GM18505 (cell line): ENCODE results near the gene PDE6C.

Source experiments
- ATAC-seq: cut with Tn5 transposase; IDR thresholded peaks from one replicate; pipeline ENCODE4 v1.9.1; 2021; ENCODE audit not compliant: unreplicated experiment
- POLR2A ChIP-seq: IDR thresholded peaks from 4 replicates; pipeline ENCODE4 v1.6.1; 2011; ENCODE audit warnings: borderline replicate concordance; ENCODE audit not compliant: insufficient read depth, insufficient read length; ENCODE audit errors: extremely low read depth

PDE6C gene

DNA sequence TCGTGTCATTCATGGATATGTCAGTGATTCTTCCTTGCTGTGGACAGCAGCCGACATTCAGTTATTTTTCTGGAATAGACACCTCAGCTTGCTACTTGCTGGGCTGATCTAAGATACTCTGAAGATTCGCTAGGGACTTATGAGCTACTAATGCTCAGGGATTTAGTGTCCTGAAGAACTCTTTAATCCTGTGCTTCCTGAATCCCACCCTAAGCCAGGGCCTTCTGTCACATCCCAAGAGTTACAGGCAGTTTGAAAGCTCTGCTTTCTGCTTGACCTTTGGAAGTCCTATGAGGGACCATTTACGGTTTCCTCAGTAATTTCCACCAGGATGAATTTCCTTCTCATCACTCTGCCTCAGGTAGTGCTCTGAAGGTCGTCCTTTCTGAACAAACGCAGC lies at the start of gene PDE6C:
Gene PDE6C, plus strand, starts transcription at position 227 of the 400 bp plus-strand sequence. CDS start 189 bp downstream, outside the sequence.
- ATAC-seq, result no peak
- TF ChIP-seq POLR2A, result no peak

DNA sequence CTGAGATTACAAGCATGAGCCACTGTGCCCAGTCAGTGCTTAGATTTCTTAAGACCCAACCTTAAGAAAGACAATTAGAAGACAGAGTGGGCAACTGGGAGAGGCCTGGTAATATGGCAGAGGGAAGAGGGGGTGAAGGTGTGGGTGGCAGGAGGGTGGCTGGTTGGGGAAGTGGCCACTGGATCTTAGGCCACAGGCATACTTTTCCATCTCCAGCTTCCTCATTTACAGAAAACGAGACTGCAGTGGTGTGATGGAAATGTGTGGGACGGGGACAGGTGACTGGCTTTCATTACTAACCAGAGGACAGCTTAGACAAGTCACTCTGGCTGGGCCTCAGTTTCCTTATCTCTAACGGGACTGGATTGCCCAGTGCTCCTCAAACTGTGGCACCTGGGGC lies 46.9 kb upstream of the PDE6C start:
- TF ChIP-seq POLR2A, result no peak
- ATAC-seq, result no peak

DNA sequence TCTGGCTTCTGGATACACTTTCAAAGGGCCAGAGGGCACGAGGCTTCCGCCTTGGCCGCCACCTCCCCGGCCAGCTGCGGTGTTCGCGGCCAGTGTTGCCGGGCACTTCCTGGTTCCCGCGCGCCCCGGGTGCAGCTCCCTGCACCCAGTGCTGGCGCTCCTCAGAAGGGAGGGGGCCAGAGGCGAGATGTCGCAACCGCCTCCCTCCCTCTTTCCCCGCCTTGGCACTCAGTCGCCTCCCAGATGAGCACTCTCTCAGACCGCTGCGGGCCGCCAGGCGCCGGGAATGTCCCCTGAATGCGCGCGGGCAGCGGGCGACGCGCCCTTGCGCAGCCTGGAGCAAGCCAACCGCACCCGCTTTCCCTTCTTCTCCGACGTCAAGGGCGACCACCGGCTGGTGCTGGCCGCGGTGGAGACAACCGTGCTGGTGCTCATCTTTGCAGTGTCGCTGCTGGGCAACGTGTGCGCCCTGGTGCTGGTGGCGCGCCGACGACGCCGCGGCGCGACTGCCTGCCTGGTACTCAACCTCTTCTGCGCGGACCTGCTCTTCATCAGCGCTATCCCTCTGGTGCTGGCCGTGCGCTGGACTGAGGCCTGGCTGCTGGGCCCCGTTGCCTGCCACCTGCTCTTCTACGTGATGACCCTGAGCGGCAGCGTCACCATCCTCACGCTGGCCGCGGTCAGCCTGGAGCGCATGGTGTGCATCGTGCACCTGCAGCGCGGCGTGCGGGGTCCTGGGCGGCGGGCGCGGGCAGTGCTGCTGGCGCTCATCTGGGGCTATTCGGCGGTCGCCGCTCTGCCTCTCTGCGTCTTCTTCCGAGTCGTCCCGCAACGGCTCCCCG lies 45.7 kb upstream of the PDE6C start, which contains the start of gene FFAR4:
Gene FFAR4, plus strand, starts transcription at position 231 of the 842 bp plus-strand sequence. Its CDS starts 56 bp downstream, at position 287.
- no peak for TF ChIP-seq POLR2A
- no peak for ATAC-seq

DNA sequence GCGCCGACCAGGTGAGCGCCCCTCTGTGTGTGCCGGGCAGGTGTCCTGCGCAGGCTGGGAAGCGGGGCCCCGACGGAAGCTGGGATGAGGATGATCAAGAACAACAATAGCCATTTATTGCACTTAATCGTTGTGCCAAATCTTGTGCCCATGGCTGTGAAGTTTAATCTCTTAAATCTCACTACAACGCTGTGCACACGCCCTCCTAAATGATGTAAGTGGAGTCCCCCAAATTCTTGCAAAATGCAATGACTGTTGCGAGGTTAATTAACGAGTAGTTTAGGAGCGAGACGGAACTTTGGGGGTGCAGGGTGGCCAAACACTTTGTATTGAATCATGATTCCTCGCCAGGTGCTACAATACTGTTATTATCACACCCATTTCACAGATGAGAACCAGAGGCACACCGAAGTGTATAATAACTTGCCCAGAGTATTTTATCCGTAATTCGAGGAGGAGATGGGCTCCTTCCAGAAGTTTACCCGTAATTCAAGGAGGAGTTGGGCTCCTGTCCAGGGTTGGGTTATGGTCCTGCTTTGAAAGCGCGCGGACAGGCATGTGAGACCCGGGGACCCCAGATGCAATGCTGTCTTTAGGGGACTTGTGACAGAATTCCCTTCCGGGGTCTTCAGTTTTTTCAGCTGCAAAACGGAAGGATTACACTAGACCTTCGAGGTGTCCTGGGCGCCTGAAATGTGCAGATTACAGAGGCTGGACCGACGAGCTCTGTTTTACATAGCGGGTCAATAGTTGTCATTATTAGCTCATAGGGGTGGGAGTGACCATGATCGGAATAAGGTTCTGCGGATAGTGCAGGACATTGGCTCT lies 44.8 kb upstream of the PDE6C start:
- no peak for TF ChIP-seq POLR2A
- no peak for ATAC-seq

DNA sequence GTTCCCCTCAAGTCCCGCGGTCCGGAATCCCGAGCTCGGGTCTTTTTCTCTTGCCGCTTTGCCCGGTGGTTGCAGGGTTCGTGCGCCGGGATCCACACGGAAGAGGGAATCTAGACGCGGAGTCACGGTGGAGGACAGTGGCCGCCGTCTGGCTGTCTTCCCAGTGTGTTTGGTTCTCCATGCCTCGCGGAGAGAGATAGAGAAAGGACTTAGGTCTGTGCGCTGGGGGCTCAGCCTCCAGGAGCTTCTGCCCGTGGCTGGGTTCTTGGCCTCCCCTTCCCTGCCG lies 44.3 kb upstream of the PDE6C start:
- ATAC-seq, result no peak
- no peak for TF ChIP-seq POLR2A

DNA sequence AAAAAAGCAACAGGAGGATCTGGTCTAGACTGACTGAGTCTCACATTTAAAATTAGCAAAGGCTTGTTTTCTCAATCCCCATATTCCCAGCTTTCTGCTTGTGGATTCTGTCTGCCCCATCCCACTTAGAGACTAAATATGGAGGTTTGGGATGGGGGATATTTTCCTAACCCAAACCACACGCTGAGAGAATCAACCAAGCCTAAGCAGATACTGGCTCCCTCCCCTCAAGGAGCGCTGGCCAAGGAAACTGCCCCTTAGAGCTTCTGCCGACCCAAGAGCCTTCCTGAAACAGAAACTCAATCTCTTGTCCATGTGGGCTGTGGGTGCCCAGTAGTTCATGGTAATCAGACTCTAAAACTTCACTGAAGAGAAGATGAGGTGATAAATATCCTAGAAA lies 42.0 kb upstream of the PDE6C start:
- ATAC-seq, result no peak

DNA sequence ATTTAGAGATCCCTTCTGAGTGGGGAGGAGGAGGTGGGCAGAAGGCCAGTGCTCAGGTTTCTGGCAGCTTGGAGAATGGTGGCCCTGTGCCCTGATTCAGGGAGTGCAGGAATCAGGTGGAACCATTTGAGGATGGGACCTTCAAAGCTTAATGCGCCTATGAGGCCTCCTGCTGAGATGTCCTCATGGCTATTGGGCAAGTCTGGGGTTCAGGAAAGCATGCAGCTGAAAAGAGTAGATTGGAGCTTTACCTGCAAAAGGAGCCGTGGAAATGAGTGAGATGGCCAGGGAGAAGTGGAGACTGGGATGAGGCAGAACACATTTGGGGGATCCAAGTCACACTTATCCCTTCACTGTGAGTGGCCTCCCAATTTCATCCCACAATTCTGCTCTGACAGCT lies 39.7 kb upstream of the PDE6C start:
- TF ChIP-seq POLR2A, result no peak
- no peak for ATAC-seq

More for the DNA sequence above, 42.0 kb upstream of the PDE6C start:
- no peak for TF ChIP-seq POLR2A

DNA sequence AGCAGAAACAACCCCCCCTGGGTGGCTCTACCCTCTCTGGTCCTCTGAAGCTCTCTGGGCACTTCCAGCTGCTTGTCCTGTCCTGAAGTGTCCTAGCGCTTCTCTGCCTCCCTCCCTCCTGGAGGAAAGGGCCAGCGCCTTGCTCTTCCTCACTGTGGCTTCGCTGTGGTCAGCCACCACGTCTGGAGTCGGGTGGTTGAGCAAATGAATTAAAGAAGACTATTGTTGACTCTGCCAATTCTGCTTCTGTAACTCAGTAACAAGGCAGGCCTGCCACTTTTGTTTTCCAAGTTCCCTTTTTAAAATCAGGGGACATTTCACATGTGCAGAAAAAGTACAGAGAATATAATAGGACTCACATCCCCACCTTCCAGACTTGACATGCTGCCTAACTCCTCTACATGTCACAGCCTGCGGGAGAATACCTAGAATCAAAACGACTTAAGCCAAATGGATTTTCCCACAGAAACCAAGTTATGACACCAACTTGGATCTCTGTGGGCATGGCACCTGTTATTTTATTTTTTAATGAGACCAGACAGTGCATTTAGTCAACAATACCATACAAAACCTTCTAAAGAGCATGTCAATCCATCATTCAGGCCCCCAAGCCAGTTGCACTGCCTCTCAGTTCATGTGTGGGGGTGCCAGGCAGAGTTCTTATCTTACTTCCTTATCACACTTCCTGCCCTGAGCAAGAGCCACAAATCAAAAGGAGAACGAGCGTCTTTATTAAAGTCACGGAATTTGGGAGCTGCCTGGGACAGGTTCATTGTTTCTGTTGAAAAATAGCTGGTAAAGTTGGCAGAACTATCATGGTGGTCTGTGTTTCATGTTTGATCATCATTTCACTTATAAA lies 39.1 kb upstream of the PDE6C start:
- no peak for TF ChIP-seq POLR2A
- no peak for ATAC-seq

DNA sequence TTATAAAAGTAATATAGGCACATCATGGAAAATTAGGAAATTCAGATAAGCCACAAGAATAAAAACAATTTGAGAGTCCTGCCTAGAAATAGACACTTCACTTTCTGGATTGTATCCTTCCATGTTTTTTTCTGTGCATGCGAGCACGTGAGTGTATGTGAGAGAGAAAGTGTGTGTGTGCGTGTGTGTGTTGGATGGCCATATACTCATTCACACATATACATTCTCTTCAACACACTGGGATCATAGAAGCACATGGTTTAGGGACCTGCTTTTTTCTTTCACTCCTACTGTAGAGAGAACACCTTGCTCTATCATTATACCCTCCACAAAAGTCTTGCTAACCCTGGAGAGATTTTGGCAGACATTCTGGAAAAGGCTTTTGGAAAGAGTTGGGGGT lies 38.4 kb upstream of the PDE6C start:
- ATAC-seq, result no peak
- no peak for TF ChIP-seq POLR2A

DNA sequence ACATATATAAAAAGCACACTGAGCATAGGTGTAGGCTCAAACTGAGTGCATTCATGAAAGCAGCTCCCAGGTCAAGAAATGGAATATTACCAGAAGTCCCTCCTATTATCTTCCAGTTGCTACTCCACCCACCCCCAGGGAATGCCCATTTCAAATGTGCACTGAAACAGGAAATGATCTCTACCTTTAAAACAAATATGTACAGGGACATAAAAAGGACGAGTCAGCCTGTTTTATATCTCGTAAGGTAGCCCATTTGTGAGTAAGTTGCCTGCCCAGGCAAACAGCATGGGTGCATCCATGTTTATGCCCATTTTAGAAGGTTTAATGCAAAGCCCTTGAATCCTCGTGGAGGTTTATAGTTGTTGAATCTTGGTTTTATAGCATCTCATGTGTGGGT lies 35.4 kb upstream of the PDE6C start:
- no peak for ATAC-seq

DNA sequence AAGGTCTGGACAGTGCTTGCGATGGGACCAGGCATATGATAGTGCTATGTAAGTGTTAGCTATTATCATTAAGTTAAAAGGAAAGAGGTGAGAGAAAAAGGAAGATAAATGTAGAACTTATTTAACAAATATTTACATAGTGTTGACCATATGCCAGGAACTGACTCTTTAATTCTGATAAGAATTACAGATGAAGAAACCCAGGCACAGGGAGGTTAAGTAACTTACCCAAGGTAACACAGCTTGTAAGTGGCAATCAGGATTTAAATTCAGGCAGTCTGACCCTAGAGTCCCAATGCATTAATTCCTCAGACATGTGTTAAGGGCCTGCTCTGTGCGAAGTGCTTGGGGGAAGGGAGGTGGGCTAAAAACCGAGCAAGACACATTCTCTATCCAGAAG lies 34.8 kb upstream of the PDE6C start:
- ATAC-seq, result no peak
- no peak for TF ChIP-seq POLR2A

More for the DNA sequence above, 35.4 kb upstream of the PDE6C start:
- no peak for TF ChIP-seq POLR2A

DNA sequence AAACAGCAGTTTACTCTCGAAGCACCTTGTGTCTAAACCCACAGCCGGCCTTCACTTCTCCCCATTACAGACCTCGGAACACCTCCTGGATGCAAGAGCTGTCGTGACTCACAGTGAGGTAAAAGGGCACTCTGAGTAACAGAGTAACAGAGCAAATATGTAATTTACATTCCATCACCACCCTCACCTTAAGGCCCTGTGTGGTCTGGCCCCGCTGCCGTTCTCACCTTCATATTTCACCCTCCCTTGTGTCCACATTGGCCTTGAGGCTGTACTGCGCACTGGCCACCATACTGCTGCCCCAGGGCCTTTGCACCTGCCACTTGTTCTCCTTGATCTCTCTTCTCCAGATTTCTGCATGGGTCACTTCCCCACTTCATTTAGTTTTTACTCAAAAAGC lies 33.2 kb upstream of the PDE6C start:
- no peak for ATAC-seq
- TF ChIP-seq POLR2A, result no peak
